Stimulated activated CD4-positive, alpha-beta T cell treated with anti-CD3 and anti-CD28 coated beads, Interleukin-4, amount 100 ng/mL, for 1 hour (primary cell): ENCODE results near the gene LRRC56.

ENCODE experiments used
- DNase-seq: peaks from one replicate; pipeline ENCODE4 v3.0.0-alpha.2; 2020

The LRRC56 gene, protein sequence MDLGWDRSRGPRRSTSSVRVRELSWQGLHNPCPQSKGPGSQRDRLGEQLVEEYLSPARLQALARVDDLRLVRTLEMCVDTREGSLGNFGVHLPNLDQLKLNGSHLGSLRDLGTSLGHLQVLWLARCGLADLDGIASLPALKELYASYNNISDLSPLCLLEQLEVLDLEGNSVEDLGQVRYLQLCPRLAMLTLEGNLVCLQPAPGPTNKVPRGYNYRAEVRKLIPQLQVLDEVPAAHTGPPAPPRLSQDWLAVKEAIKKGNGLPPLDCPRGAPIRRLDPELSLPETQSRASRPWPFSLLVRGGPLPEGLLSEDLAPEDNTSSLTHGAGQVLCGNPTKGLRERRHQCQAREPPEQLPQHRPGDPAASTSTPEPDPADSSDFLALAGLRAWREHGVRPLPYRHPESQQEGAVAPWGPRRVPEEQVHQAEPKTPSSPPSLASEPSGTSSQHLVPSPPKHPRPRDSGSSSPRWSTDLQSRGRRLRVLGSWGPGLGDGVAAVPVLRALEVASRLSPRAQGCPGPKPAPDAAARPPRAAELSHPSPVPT

DNA sequence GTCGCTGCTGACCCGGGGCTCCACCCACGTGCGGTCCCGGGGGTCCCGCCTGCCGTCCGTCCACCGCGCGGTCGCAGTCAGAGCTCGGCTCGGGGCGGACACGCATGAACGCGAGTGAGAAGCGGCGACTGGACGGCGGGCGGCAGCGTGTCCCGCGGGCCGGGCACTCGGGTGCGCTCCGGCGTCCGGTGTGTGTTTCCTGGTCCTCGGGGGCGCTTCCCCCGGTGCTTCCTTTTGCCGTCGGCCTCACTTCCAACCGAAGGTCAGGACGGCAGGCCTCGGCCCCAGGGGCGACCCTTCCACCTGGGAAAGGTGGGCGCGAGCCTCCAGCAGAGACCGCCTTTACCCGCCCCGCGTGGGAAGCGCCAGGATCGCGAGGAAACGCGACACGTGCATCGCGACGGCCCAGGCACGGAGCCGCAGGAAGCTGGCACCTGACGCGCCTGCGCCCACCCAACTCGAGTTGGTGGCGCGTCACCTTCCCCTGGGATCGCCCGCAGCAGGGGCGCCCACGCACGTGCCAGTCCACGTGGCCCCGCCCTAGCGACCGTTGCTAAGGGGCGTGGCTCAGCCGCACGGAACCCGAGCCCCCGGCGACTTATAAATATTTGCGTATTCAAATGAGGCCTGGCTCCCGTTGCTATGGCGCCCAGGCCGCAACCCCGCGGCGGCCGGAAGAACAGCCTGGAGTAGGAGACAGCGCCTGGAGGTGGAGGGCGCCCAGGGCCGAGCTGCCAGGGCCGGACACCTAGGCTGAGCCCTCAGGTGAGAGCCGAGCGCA is at the start of gene LRRC56:
TSS of gene LRRC56 (plus strand) at position 687 of the 781 bp plus-strand sequence. CDS start 3,158 bp downstream, outside the sequence.
- peak; percentile 90 for DNase-seq

GRCh38 chr11:487571-488021 is 49.7 kb upstream of the LRRC56 start:
- DNase-seq: no peak

DNA sequence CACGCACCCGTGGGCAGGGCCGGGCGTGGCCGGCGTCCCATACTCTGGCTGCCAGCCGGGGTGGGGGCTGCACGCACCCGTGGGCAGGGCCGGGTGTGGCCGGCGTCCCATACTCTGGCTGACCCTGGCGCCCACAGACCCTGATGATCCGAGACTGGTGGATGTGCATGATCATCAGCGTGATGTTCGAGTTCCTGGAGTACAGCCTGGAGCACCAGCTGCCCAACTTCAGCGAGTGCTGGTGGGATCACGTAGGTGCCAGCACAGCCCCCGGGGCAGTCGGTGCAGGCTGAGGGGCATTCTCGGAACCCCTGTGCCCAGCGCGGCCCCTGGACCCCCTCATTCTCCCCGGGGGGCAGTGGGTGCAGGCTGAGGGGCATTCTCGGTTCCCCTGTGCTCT is 49.3 kb upstream of the LRRC56 start:
- no peak for DNase-seq

- no peak for DNase-seq
Measured at GRCh38 chr11:488579-488978, 48.7 kb upstream of the LRRC56 start.

DNA sequence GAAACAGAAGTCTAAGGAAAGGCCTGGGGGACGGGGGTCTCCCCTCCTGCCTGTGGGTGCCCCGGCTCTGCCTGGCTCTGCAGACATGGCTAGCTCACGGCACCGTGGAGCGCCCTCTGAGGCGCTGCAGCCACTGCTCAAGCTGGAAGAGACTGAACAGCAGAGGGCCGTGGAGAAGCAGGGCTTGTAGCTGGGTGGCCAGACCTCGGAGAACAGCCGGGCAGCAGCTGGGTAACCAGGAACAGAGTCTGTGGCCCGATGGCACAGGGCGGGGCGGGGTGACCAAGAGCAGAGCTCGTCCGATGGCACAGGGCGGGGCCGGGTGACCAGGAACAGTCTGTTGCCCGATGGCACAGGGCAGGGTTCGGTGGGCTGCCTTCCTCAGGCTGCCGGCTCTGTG is 48.3 kb upstream of the LRRC56 start:
- DNase-seq: no peak

- no peak for DNase-seq
Measured at GRCh38 chr11:489610-490185, 47.6 kb upstream of the LRRC56 start.

DNA sequence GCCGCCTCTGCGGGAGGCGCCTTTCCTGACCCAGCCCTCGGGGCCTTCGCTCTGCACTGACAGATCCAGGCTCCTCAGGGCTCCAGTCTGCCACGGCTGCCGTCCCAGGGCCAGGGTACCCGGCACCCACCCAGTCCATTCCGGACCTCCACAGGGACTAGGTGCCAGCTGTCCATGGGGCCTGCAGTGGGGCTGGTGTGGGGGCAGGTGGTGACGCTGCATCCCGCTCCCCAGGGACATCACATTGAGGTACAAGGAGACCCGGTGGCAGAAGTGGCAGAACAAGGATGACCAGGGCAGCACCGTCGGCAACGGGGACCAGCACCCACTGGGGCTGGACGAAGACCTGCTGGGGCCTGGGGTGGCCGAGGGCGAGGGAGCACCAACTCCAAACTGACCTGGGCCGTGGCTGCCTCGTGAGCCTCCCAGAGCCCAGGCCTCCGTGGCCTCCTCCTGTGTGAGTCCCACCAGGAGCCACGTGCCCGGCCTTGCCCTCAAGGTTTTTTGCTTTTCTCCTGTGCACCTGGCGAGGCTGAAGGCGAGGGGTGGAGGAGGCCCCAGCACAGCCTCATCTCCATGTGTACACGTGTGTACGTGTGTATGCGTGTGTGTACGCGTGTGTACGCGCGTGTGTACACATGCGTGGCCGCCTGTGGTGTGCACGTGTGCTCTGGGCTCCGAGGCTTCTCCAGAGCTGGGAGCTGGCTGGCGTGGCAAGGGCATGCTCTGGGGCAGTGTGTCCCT is 47.0 kb upstream of the LRRC56 start:
- no peak for DNase-seq

DNA sequence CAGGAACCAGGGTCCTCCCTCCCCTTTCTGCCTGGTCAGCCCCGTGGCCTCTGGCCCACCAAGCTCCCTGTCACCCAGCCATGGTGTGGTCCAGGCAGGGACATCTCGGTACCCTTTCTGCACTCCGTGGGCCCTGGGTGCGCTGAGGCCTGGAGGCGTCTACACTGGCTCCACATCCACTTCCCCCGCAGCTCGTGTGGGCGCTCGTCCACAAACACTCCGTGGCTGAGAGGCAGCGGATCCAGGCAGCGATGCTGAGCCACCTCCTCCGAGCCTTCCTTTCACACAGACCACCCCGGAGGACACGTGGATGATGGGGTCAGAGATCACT is 46.4 kb upstream of the LRRC56 start:
- no peak for DNase-seq

GRCh38 chr11:491358-491757 is 46.0 kb upstream of the LRRC56 start:
- no peak for DNase-seq

GRCh38 chr11:492427-493226 is 44.7 kb upstream of the LRRC56 start:
- no peak for DNase-seq

DNA sequence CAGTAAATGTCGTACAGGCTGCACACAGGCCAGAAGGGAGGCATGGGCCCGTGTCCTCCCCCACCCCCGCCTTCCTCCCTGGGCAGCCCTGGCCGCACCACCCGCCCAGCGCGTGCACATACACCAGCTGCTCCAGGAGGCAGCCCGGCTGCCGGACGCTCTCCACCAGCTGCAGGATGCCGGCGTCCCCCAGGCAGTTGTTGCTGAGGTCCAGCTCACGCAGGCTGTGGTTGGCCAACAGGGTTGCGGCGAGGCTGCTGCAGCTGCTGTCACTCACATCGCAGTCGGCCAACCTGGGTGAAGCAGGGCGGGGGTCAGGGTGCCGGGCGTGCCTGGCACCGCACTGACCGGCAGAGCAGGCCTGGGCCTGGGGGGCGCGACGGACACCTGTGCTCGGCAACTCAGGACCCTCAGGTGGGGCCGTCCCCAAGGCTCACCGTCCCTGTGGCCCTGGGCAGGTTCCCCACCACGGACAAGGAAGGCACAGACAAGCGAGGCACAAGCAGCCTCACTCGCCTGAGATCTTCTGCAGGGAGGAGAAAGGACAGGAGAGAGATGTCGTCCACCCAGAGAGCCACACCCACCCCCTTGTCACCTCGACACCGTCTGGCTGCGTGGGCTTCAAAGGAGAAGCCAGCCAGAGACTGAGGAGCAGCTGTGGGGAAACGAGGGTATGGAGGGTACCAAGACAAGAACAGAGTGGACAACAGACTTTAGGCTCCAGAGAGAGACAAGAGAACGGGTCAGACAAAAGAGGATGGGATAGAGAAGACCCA is 42.4 kb upstream of the LRRC56 start:
- DNase-seq: no peak

GRCh38 chr11:495537-495931 is 41.8 kb upstream of the LRRC56 start:
- DNase-seq: no peak

DNA sequence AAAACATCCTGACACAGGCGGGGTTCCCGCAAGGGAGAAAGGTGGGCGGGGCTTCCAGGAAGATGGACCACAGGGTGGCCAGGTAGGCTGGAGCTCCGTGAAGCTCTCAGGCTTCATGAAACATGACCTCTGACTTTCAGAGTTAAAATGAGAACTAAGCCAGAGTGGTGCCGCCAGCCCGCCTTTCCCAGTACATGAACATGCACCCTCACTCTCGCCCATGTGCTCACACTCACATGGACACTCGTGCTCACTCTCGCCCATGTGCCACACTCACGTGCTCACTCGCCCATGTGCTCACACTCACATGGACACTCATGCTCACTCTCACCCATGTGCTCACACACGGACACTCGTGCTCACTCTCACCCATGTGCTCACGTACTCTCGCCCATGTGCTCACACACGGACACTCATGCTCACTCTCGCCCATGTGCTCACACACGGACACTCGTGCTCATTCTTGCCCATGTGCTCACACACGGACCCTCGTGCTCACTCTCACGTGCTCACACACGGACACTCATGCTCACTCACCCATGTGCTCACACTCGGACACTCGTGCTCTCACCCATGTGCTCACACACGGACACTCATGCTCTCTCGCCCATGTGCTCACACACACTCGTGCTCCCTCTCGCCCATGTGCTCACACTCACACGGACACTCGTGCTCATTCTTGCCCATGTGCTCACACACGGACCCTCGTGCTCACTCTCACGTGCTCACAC is 40.3 kb upstream of the LRRC56 start:
- DNase-seq: no peak

DNA sequence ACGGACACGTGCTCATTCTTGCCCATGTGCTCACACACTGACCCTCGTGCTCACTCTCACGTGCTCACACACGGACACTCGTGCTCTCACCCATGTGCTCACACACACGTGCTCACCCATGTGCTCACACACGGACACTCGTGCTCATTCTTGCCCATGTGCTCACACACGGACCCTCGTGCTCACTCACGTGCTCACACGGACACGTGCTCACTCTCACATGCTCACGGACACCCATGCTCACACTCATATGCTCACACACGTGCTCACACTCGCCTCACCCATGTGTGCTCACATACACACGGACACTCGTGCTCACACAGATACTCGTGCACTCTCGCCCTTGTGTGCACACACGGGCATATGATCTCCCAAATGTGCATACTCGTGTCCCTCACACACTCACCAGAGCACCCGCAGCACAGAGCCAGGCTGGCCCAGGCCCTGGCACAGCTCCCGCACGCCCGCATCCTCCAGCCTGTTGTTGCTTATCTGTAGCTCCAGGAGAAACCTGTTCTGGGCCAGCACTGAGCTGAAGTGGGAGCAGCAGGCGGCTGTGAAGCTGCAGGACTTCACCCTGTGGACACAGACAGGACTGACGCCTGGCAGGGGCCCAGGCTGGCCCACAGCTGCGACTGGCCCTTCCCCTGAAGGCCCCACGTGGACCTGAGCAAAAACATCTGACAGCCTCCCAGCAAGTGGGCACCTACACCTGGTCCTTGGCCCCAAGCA is 39.6 kb upstream of the LRRC56 start:
- DNase-seq: no peak

- no peak for DNase-seq
Measured at GRCh38 chr11:498297-499181, 38.8 kb upstream of the LRRC56 start.

GRCh38 chr11:499201-500076 is 37.9 kb upstream of the LRRC56 start:
- DNase-seq: no peak

DNA sequence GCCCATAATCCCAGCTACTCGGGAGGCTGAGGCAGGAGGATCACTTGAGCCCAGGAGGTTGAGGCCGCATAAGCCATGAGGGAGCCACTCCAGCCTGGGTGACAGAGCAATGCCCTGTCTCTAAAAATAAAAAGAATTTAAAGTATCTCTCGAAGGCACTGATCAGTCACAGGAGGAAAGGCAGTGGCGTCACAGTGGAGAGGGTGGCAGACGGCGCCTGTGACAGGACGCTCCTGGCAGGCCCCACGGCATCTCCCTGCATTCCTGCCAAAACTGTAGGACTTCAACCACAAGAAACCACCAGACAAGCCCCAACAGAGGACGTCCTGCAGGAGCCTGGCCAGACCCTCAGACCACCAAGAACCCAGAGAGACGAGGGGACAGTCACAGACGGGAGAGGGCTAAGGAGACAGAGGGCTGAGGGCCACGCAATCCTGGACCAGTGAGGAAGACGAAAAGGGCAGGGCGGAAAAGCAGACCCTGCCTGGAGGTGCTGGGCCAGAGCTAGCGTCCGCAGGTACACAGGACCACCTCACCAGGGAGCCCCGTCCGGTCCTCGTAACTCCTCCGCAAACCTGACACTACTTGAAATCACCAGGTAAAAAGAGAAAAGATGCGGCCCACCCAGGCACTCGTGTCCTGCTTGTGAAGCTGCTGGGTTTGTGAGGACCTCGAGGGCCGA is 36.2 kb upstream of the LRRC56 start:
- no peak for DNase-seq
